Activated naive CD8-positive, alpha-beta T cell treated with anti-CD3 and anti-CD28 coated beads, Interleukin-2, amount 10 ng/mL, durations not matched to agents 7 days and 5 days (primary cell): Measurements from ENCODE around the gene ACAP2. TPM values are rescaled to one million over a fixed set of nuclear protein-coding genes. Genes with fewer than 3 reads are reported as not detected.

ENCODE experiments used
- ATAC-seq: fragments of 150-1000 bp; cut with Tn5 transposase; one replicate; pipeline ENCODE4 v1.10.0; 2021; ENCODE audit warnings: low read depth, moderate library complexity
- POLR2A ChIA-PET: fragments of 350-600 bp; sonication (Branson Sonifier 250); formaldehyde crosslinking; loops from one replicate; lab custom pipeline; 2021; ENCODE audit warnings: antibody characterized with exemption; lab: Charles Lee
- DNase-seq: peaks from one replicate; pipeline ENCODE4 v3.0.0; 2021
- H3K27ac Mint-ChIP-seq: one replicate; pipeline ENCODE4 v1.8.0; 2022; ENCODE audit warnings: mild to moderate bottlenecking, mixed read lengths
- H3K27me3 Mint-ChIP-seq: one replicate; pipeline ENCODE4 v1.8.0; 2022; ENCODE audit warnings: mild to moderate bottlenecking, moderate library complexity, mixed read lengths
- H3K36me3 Mint-ChIP-seq: one replicate; pipeline ENCODE4 v1.8.0; 2021; ENCODE audit warnings: mild to moderate bottlenecking, mixed read lengths
- H3K4me1 Mint-ChIP-seq: one replicate; pipeline ENCODE4 v1.8.0; 2021; ENCODE audit warnings: mixed read lengths
- H3K4me3 Mint-ChIP-seq: one replicate; pipeline ENCODE4 v1.8.0; 2022; ENCODE audit warnings: mild to moderate bottlenecking, moderate library complexity, mixed read lengths
- H3K9me3 Mint-ChIP-seq: one replicate; pipeline ENCODE4 v1.8.0; 2021; ENCODE audit warnings: mixed read lengths
- total RNA-seq, 2 experiments: library from RNA; stranded (reverse); gene quantifications; one replicate each; pipeline ENCODE4 v1.2.3, GENCODE V29; 2021

ACAP2 gene
- total RNA-seq, 2 experiments from 2014 or later: 68.3 to 73.4 TPM

DNA sequence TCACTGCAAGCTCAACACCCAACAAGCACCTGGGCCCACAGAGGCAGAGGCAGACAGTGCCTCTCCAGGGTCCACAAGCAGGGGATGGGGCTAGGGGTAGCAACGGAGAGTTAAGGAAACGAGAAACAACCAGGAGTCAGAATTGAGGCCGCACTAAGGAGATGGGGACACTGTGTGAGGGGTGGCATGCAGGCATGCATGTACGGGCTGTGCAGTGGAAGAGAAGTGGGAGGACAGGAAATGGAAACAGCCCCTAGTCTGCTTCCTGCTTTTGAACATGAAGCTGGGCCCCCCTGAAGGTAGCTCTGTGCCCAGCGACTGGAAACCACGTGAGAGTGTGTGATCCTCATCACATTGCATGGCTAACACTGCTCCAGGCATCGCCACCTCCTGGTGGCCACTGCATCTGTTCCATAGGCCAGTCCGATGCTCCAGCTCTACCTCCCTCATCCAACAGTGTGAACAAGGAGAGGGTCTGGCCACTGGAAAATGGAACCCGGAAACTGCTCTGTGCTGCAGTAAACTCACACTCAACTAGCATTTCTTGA, 215.8 kb downstream of the ACAP2 start:
- Mint-ChIP-seq H3K36me3 (peaks cover 6% of the 10 kb centered on the region), H3K27ac (peak overlapping the region; percentile 13), H3K9me3 (no peaks in the 10 kb centered on the region), H3K4me1 (peaks cover 9% of the 10 kb centered on the region), H3K27me3 (no peaks in the 10 kb centered on the region), H3K4me3 (no peak overlapping the region)
- DNase-seq: peak; percentile 10
- POLR2A ChIA-PET: no interaction called here
- ATAC-seq: peak; percentile 47

DNA sequence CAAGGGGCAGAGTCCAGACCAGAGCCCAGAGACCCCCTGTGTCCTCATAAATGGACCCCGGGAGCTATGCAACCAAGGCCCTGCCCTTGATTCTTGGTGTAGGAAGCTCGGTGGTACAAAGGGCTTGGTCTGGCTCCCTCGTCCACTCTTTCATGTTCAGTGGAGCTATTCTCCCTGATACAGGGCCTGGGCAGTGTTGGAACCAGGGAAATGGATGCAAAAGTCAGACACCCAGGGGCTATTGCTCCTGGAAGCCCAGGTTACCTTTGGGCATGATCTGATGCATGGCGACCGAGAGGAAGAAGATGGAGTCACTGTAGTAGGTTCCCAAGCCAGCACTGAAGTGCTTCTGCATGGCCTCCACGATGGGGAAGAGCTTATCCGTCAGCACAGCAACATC, 216.4 kb downstream of the ACAP2 start:
- DNase-seq: no peak
- peaks cover 9% of the 10 kb centered on the region for H3K4me1 Mint-ChIP-seq
- POLR2A ChIA-PET: no interaction called here
- no peak for ATAC-seq
- H3K4me3 Mint-ChIP-seq: no peak overlapping the region
- no peaks in the 10 kb centered on the region for H3K9me3 Mint-ChIP-seq
- H3K36me3 Mint-ChIP-seq: peaks cover 6% of the 10 kb centered on the region
- H3K27ac Mint-ChIP-seq: no peak overlapping the region
- no peaks in the 10 kb centered on the region for H3K27me3 Mint-ChIP-seq

- DNase-seq: no peak
- Mint-ChIP-seq H3K27me3 (no peaks in the 10 kb centered on the region), H3K36me3 (peaks cover 12% of the 10 kb centered on the region), H3K4me3 (no peak overlapping the region), H3K9me3 (no peaks in the 10 kb centered on the region), H3K4me1 (peaks cover 9% of the 10 kb centered on the region), H3K27ac (no peak overlapping the region)
- no peak for ATAC-seq
- POLR2A ChIA-PET: no interaction called here
Observed at GRCh38 chr3:195224980-195225580, 217.7 kb downstream of the ACAP2 start.

Other genes starting within 250 kb of the ACAP2 start
- gene XXYLT1, start 171.9 kb downstream of the ACAP2 start, total RNA-seq: 1 to 10 TPM; 6.8 to 8.3 TPM
- 10 to 100 TPM; 85.3 to 93.6 TPM for gene PPP1R2, start 100.3 kb upstream of the ACAP2 start, total RNA-seq
- not detected for gene APOD, start 140.9 kb upstream of the ACAP2 start, total RNA-seq